GM12878 (cell line): ENCODE measurements around the gene TNPO2. TPM values are rescaled to one million over a fixed set of nuclear protein-coding genes. Genes with fewer than 3 reads are reported as not detected.

Experiments
- ATAC-seq: fragments of 200-7000 bp; cut with Tn5 transposase; 3 replicates; pipeline ENCODE4 v1.9.1; 2020; ENCODE audit warnings: mild to moderate bottlenecking, moderate library complexity
- BruUV-seq: library from RNA; stranded (reverse); fragments of 400-500 nt; replicated peaks from 2 replicates; lab custom pipeline; 2021; lab: Mats Ljungman, UMichigan
- CTCF ChIA-PET: fragments of 300-600 bp; sonication (Branson Sonifier 250); formaldehyde crosslinking; extraction: SDS; loops from one replicate; lab custom pipeline; 2021; ENCODE audit warnings: inconsistent platforms; lab: Yijun Ruan, JAX
- POLR2A ChIA-PET: fragments of 350-600 bp; formaldehyde crosslinking; extraction: SDS; loops from one replicate; lab custom pipeline; 2021; ENCODE audit warnings: inconsistent platforms; lab: Charles Lee
- RAD21 ChIA-PET: fragments of 300-600 bp; sonication (Branson Sonifier 250); formaldehyde crosslinking; loops from one replicate; lab custom pipeline; 2023; ENCODE audit warnings: antibody characterized with exemption; ENCODE audit not compliant: unreplicated experiment; lab: Charles Lee
- SMC1A ChIA-PET: fragments of 300-600 bp; sonication (Branson Sonifier 250); formaldehyde crosslinking; loops from one replicate; lab custom pipeline; 2023; ENCODE audit not compliant: unreplicated experiment, uncharacterized antibody; lab: Charles Lee
- DNase-seq: peaks from one replicate; pipeline ENCODE4 v3.0.0-alpha.2; 2011; ENCODE audit warnings: low read depth, low spot score
- FAIRE-seq: peaks from 3 replicates; lab custom pipeline; 2011; peaks lifted over from hg19 to GRCh38; lab: Jason Lieb, UNC
- H2AFZ ChIP-seq: 2 replicates; pipeline ENCODE4 v1.6.0; 2011; ENCODE audit warnings: low read depth, low read length, control low read depth; ENCODE audit not compliant: control insufficient read depth
- H3K27ac ChIP-seq: 2 replicates; pipeline ENCODE4 v1.5.1; 2011; ENCODE audit warnings: control low read depth; ENCODE audit not compliant: control insufficient read depth, insufficient read depth
- H3K27me3 ChIP-seq, 2 experiments: replicated peaks in 1 of 2; 2 replicates each; pipeline versions ENCODE4 v1.6.0 to v1.6.1; 2011; ENCODE audit warnings: low read length in 1 of 2; ENCODE audit not compliant: control insufficient read depth in 2 of 2, insufficient read depth in 2 of 2
- H3K36me3 ChIP-seq, 2 experiments: 2 replicates each; pipeline ENCODE4 v1.5.1; 2011; ENCODE audit warnings: low read length in 1 of 2; ENCODE audit not compliant: control insufficient read depth in 2 of 2, insufficient read depth in 2 of 2
- H3K4me1 ChIP-seq: 2 replicates; pipeline ENCODE4 v1.6.1; 2011; ENCODE audit warnings: mild to moderate bottlenecking, low read length, moderate library complexity, mixed read lengths; ENCODE audit not compliant: control insufficient read depth, insufficient read depth
- H3K4me2 ChIP-seq: 2 replicates; pipeline ENCODE4 v1.6.0; 2011; ENCODE audit warnings: control low read depth; ENCODE audit not compliant: control insufficient read depth, insufficient read depth
- H3K4me3 ChIP-seq: fragments of 200-600 bp; sonication (generic); 2 replicates; pipeline ENCODE4 v1.5.1; 2016
- H3K79me2 ChIP-seq: 2 replicates; pipeline ENCODE4 v1.6.0; 2011; ENCODE audit warnings: low read length; ENCODE audit not compliant: control insufficient read depth, insufficient read depth
- H3K9ac ChIP-seq: 2 replicates; pipeline ENCODE4 v1.8.0; 2011; ENCODE audit warnings: low read length, control low read depth, mixed read lengths; ENCODE audit not compliant: control insufficient read depth, insufficient read depth
- H3K9me3 ChIP-seq: replicated peaks from 3 replicates; pipeline ENCODE4 v1.5.1; 2011; ENCODE audit warnings: mild to moderate bottlenecking, low read length; ENCODE audit not compliant: control insufficient read depth, insufficient read depth
- H4K20me1 ChIP-seq: 2 replicates; pipeline ENCODE4 v1.6.0; 2011; ENCODE audit not compliant: control insufficient read depth, insufficient read depth
- BACH1 ChIP-seq: fragments of 450-650 bp; IDR thresholded peaks from 2 replicates; pipeline ENCODE4 v1.6.1; 2017; ENCODE audit warnings: mild to moderate bottlenecking, borderline replicate concordance
- MTA3 ChIP-seq: IDR thresholded peaks from 2 replicates; pipeline ENCODE4 v1.6.1; 2012; ENCODE audit warnings: low read length, inconsistent platforms, borderline replicate concordance
- NRF1 ChIP-seq: conservative IDR thresholded peaks from 2 replicates; pipeline ENCODE4 v1.6.1; 2011; ENCODE audit warnings: mild to moderate bottlenecking, low read depth, low read length, improper control_type of control experiment
- PML ChIP-seq: IDR thresholded peaks from 2 replicates; pipeline ENCODE4 v1.6.1; 2012; ENCODE audit warnings: low read length, inconsistent platforms
- POLR2AphosphoS2 ChIP-seq: IDR thresholded peaks from 2 replicates; pipeline ENCODE4 v1.6.1; 2011; ENCODE audit warnings: low read depth, mild to moderate bottlenecking, low read length, improper control_type of control experiment, moderate library complexity
- STAT3 ChIP-seq: IDR thresholded peaks from 2 replicates; pipeline ENCODE4 v1.6.1; 2011; ENCODE audit warnings: low read depth, low read length, improper control_type of control experiment
- WGBS: methylation state at CpG from one replicate; pipeline ENCODE4 v1.1.6; 2016; ENCODE audit warnings: low lambda C conversion rate; ENCODE audit not compliant: insufficient replicate concordance, insufficient coverage; ENCODE audit errors: missing lambda C conversion rate; 5-methylcytosine and 5-hydroxymethylcytosine counted together
- in situ Hi-C: fragments of 300-500 bp; cut with MboI; formaldehyde crosslinking; loops from 9 replicates; pipeline ENCODE4 v1.14.3; 2018; ENCODE audit warnings: mixed read lengths
- intact Hi-C: fragments of 100-400 bp; cut with micrococcal nuclease; formaldehyde crosslinking; loops from one replicate; pipeline ENCODE4 v1.14.2; 2022; ENCODE audit not compliant: unreplicated experiment
- polyA plus RNA-seq, 11 experiments: library from polyadenylated mRNA; depleted of rRNA in 4 of 11; unstranded in 6 of 11; stranded (reverse) in 5 of 11; fragments of >200 nt; fragmentation: Nextera tagmentation in 4 of 11; fragmentation: Illumina TruSeq in 1 of 11; extraction: Ambion mirVana in 4 of 11; extraction: Trizol in 1 of 11; gene quantifications; 1 replicate in 1 of 11; 2 replicates in 10 of 11; pipeline versions ENCODE4 v1.2.1 to v1.2.3, GENCODE V29; 2011 to 2016; ENCODE audit warnings: inconsistent platforms in 2 of 11, missing spikeins in 2 of 11, low read depth in 1 of 11
- total RNA-seq, 4 experiments: library from RNA; depleted of rRNA in 3 of 4; stranded (reverse); fragments of >200 nt in 3 of 4; fragmentation: Illumina TruSeq in 1 of 4; extraction: Trizol in 1 of 4; gene quantifications; 2 replicates each; pipeline versions ENCODE4 v1.2.1 to v1.2.3, GENCODE V29; 2013 to 2021
- TF ChIP-seq, protein P1 (sequence below): fragments of 450-650 bp; IDR thresholded peaks from 2 replicates; pipeline ENCODE4 v1.6.1; 2018; ENCODE audit warnings: mild to moderate bottlenecking, low read depth, moderate library complexity; ENCODE audit not compliant: partially characterized antibody

Gene TNPO2
- total and polyA plus RNA-seq, 10 of the 15 experiments (the other 5 are each of a cell fraction or from before 2014, with no cell fraction given) = 5.5 to 99.7 (median 29.6) TPM

DNA sequence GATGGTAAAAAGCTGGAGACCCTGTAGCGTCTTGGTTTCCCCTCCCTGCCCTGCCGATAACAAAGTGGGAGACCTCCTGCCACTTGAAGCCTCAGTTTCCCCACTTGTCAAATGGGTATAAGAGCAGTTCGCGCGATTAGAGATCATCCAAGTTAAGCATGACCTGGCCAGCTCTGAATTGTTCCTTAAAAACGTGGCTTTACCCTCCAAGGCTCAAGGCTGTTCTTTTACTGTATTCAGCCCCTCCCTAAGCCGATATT, 421 bp downstream of the TNPO2 start:
- Histone ChIP-seq H3K9ac (peak overlapping the region; percentile 81), H3K36me3 (peaks cover 10 to 13% of the 10 kb centered on the region in 2 experiments), H3K4me2 (peak overlapping the region; percentile 90), H3K27me3 (no peaks in the 10 kb centered on the region), H3K4me1 (peaks cover 8% of the 10 kb centered on the region; the same call in 1 of the 2 replicates), H3K27ac (peak overlapping the region; percentile 81)
- ChIA-PET POLR2A (interaction anchor here (0.5 to 6.8 kb wide), 8 partner anchors 10 to 69 kb away, joined by 3 to 58 read pairs (median 4); partner anchors contain the start of genes DHPS, GET3, MAN2B1 and TRIR), CTCF (interaction anchor here (0.6 to 5.4 kb wide), 14 partner anchors 10 to 1683 kb away, joined by 3 to 30 read pairs (median 4); partner anchors contain the start of genes GET3 and TRIR), RAD21 (interaction anchor here (0.6 to 3.3 kb wide), 6 partner anchors 10 to 1347 kb away, joined by 3 to 31 read pairs (median 4); partner anchors contain the start of genes TRIR and ZNF20)
- FAIRE-seq (no peak), ATAC-seq (peak; percentile 7; the same call in 2 of the 3 replicates), DNase-seq (no peak)
- no TSS peak for BruUV-seq
- intact Hi-C loops = no loop called here
- in situ Hi-C loops = no loop called here
- no peak for TF ChIP-seq PML
- TF ChIP-seq, protein P1, sequence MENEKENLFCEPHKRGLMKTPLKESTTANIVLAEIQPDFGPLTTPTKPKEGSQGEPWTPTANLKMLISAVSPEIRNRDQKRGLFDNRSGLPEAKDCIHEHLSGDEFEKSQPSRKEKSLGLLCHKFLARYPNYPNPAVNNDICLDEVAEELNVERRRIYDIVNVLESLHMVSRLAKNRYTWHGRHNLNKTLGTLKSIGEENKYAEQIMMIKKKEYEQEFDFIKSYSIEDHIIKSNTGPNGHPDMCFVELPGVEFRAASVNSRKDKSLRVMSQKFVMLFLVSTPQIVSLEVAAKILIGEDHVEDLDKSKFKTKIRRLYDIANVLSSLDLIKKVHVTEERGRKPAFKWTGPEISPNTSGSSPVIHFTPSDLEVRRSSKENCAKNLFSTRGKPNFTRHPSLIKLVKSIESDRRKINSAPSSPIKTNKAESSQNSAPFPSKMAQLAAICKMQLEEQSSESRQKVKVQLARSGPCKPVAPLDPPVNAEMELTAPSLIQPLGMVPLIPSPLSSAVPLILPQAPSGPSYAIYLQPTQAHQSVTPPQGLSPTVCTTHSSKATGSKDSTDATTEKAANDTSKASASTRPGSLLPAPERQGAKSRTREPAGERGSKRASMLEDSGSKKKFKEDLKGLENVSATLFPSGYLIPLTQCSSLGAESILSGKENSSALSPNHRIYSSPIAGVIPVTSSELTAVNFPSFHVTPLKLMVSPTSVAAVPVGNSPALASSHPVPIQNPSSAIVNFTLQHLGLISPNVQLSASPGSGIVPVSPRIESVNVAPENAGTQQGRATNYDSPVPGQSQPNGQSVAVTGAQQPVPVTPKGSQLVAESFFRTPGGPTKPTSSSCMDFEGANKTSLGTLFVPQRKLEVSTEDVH = no peak
- TF ChIP-seq BACH1 = no peak
- TF ChIP-seq POLR2AphosphoS2 = no peak
- no peak for TF ChIP-seq STAT3
- no peak for TF ChIP-seq NRF1
- no peak for TF ChIP-seq MTA3
- TF ChIP-seq, all 136 proteins: peak for 0
- H4K20me1 ChIP-seq = no peaks in the 10 kb centered on the region; the same call in 1 of the 2 replicates
- peak overlapping the region; percentile 98 for H2AFZ ChIP-seq
- no peaks in the 10 kb centered on the region for H3K9me3 ChIP-seq
- H3K79me2 ChIP-seq = peaks cover 51% of the 10 kb centered on the region
- peak overlapping the region; percentile 91 for H3K4me3 ChIP-seq
- SMC1A ChIA-PET = interaction anchor here (1.0 to 5.1 kb wide), 3 partner anchors 10 to 14 kb away, joined by 4 to 28 read pairs (median 6); partner anchors contain the start of genes GET3 and TRIR
- 1% methylated on average over 7 of the region's 7 CpGs for WGBS
